Astrocyte of the cerebellum (primary cell): ENCODE data around the gene CCDC69.

ENCODE experiments used
- DNase-seq: peaks from one replicate; pipeline ENCODE4 v3.0.0-alpha.2; 2011; ENCODE audit warnings: low read depth
- H3K4me3 ChIP-seq: 2 replicates; pipeline ENCODE4 v1.5.1; 2011; ENCODE audit warnings: mild to moderate bottlenecking, low read depth, low read length, moderate library complexity
- CTCF ChIP-seq: IDR thresholded peaks from 2 replicates; pipeline ENCODE4 v1.5.1; 2012; ENCODE audit warnings: low read length, low read depth, moderate library complexity, mild to moderate bottlenecking; ENCODE audit errors: missing control alignments
- in situ Hi-C: cut with HindIII; loops from 2 replicates; pipeline ENCODE4 v1.10.0; 2017; ENCODE audit warnings: low sequenced_read_pairs

Gene CCDC69

GRCh38 chr5:151186052-151186451 is 37.8 kb downstream of the CCDC69 start:
- no peak overlapping the region for H3K4me3 ChIP-seq
- TF ChIP-seq CTCF, result no peak
- in situ Hi-C loops, result no loop called here
- DNase-seq, result no peak

- in situ Hi-C loops, result no loop called here
- H3K4me3 ChIP-seq, result no peak overlapping the region
- DNase-seq, result no peak
- no peak for TF ChIP-seq CTCF
Observed at GRCh38 chr5:151184316-151185042, 39.4 kb downstream of the CCDC69 start.

GRCh38 chr5:151183456-151184245 is 40.2 kb downstream of the CCDC69 start:
- no peak for TF ChIP-seq CTCF
- no peak for DNase-seq
- in situ Hi-C loops, result no loop called here

GRCh38 chr5:151182976-151183375 is 40.9 kb downstream of the CCDC69 start:
- no peak for DNase-seq
- H3K4me3 ChIP-seq, result no peak overlapping the region
- TF ChIP-seq CTCF, result no peak
- in situ Hi-C loops, result no loop called here

More at GRCh38 chr5:151183456-151184245, 40.2 kb downstream of the CCDC69 start:
- H3K4me3 ChIP-seq, result no peak overlapping the region

- in situ Hi-C loops, result no loop called here
- no peak overlapping the region for H3K4me3 ChIP-seq
- DNase-seq, result no peak
- TF ChIP-seq CTCF, result no peak
Observed at GRCh38 chr5:151182524-151182900, 41.4 kb downstream of the CCDC69 start.

GRCh38 chr5:151181818-151182523 is 41.9 kb downstream of the CCDC69 start:
- in situ Hi-C loops, result no loop called here
- H3K4me3 ChIP-seq, result no peak overlapping the region
- TF ChIP-seq CTCF, result no peak
- no peak for DNase-seq
